CD4-positive, alpha-beta T cell (primary cell): ENCODE measurements around the gene SERPINC1. TPM values are rescaled to one million over a fixed set of nuclear protein-coding genes. Genes with fewer than 3 reads are reported as not detected.
"Not testable (repeated sequence)": the region's sequence is repeated elsewhere in the genome, so short reads cannot be mapped to it uniquely, and the experiment has no call there.

Experiments used
- ATAC-seq: fragments of 200-7000 bp; cut with Tn5 transposase; one replicate; pipeline ENCODE4 v1.10.0; 2022; ENCODE audit warnings: mild to moderate bottlenecking; ENCODE audit not compliant: poor library complexity
- CTCF ChIA-PET: fragments of 350-600 bp; sonication (Branson Sonifier 250); formaldehyde crosslinking; loops from one replicate; lab custom pipeline; 2021; ENCODE audit warnings: antibody characterized with exemption, inconsistent platforms; lab: Charles Lee
- POLR2A ChIA-PET: fragments of 350-600 bp; sonication (Branson Sonifier 250); formaldehyde crosslinking; loops from one replicate; lab custom pipeline; 2021; ENCODE audit warnings: antibody characterized with exemption, inconsistent platforms; lab: Charles Lee
- DNase-seq, 14 experiments: peaks; one replicate each; pipeline ENCODE4 v3.0.0-alpha.2; 2013 to 2020; ENCODE audit warnings: mixed read lengths in 2 of 14
- H3K27ac ChIP-seq, 2 donors: one replicate each; pipeline versions ENCODE4 v1.5.1 to v1.7.0; 2013; ENCODE audit warnings: low read length in 2 of 2, low read depth in 1 of 2, mild to moderate bottlenecking in 1 of 2
- H3K27me3 ChIP-seq, 2 experiments: 1 replicate in 1 of 2; 2 replicates in 1 of 2; pipeline versions ENCODE4 v1.6.1 to v1.7.0; 2013; ENCODE audit warnings: low read length in 2 of 2, control low read depth in 1 of 2, mild to moderate bottlenecking in 1 of 2, moderate library complexity in 1 of 2; ENCODE audit not compliant: insufficient read depth in 2 of 2, control insufficient read depth in 1 of 2
- H3K36me3 ChIP-seq: one replicate; pipeline ENCODE4 v1.6.1; 2013; ENCODE audit warnings: low read length, control low read depth; ENCODE audit not compliant: insufficient read depth
- H3K4me1 ChIP-seq: one replicate; pipeline ENCODE4 v1.6.1; 2013; ENCODE audit warnings: low read length, control low read depth; ENCODE audit not compliant: insufficient read depth
- H3K4me3 ChIP-seq: one replicate; pipeline ENCODE4 v1.5.1; 2013; ENCODE audit warnings: mild to moderate bottlenecking, low read length, moderate library complexity
- H3K9me3 ChIP-seq, 2 experiments: 1 replicate in 1 of 2; 2 replicates in 1 of 2; pipeline versions ENCODE4 v1.6.1 to v1.7.0; 2013; ENCODE audit warnings: low read length in 2 of 2, mild to moderate bottlenecking in 2 of 2, control low read depth in 1 of 2, moderate library complexity in 1 of 2; ENCODE audit not compliant: control insufficient read depth in 1 of 2, insufficient read depth in 1 of 2
- H3K27ac Mint-ChIP-seq: one replicate; pipeline ENCODE4 v1.8.0; 2020; ENCODE audit warnings: mixed read lengths
- H3K27me3 Mint-ChIP-seq: one replicate; pipeline ENCODE4 v1.8.0; 2021; ENCODE audit warnings: mixed read lengths
- H3K36me3 Mint-ChIP-seq: one replicate; pipeline ENCODE4 v1.8.0; 2021; ENCODE audit warnings: low read depth, mixed read lengths
- H3K4me1 Mint-ChIP-seq: one replicate; pipeline ENCODE4 v1.8.0; 2021; ENCODE audit warnings: low read depth, mixed read lengths
- H3K4me3 Mint-ChIP-seq: one replicate; pipeline ENCODE4 v1.8.0; 2020; ENCODE audit warnings: mild to moderate bottlenecking, mixed read lengths
- H3K9me3 Mint-ChIP-seq: one replicate; pipeline ENCODE4 v1.8.0; 2020; ENCODE audit warnings: mixed read lengths
- intact Hi-C, 2 experiments: fragments of 100-400 bp; cut with DNase I in 1 of 2; cut with micrococcal nuclease in 1 of 2; formaldehyde crosslinking; loops; one replicate each; pipeline versions ENCODE4 v1.15.1 to v1.9.0; 2023 to 2025; cut with DNase I, micrococcal nuclease
- total RNA-seq, 174 experiments: library from RNA in 2 of 174; stranded (reverse) in 2 of 174; gene quantifications; one replicate each; pipeline ENCODE4 v1.2.3 and lab custom pipeline; 2021 to 2026
- TF ChIP-seq, protein P1 (sequence below): fragments of 200-600 bp; IDR thresholded peaks from one replicate; pipeline ENCODE4 v1.8.0; 2022; ENCODE audit warnings: antibody characterized with exemption, mild to moderate bottlenecking

SERPINC1 gene
- total RNA-seq, 2 experiments from 2014 or later = not detected

DNA sequence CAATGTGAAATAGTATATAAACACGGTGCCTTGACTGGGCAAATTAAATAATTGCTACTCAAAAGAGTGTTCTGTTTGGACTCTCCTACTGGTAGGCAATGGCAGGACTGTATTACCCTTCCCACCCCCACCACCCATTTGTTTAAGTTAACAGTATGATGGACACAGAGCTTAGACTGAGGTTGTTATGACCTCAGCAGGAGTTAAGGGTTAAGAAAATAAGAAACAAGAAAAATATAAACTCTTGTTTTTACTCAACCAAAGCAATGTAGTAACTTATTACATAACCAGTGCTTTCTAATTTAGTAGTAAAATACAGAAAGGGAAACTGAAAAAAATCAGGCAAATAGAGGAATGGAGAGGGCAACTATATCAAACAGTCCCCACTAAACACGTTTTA lies 19.9 kb upstream of the SERPINC1 start:
- H3K4me1 ChIP-seq = no peaks in the 10 kb centered on the region
- intact Hi-C loops = no loop called here
- no peak overlapping the region for H3K4me3 ChIP-seq
- Mint-ChIP-seq H3K9me3 (no peaks in the 10 kb centered on the region), H3K36me3 (peaks cover 85% of the 10 kb centered on the region), H3K27me3 (no peaks in the 10 kb centered on the region), H3K4me3 (no peak overlapping the region), H3K4me1 (no peaks in the 10 kb centered on the region), H3K27ac (no peak overlapping the region)
- no peaks in the 10 kb centered on the region for H3K9me3 ChIP-seq
- TF ChIP-seq, protein P1, sequence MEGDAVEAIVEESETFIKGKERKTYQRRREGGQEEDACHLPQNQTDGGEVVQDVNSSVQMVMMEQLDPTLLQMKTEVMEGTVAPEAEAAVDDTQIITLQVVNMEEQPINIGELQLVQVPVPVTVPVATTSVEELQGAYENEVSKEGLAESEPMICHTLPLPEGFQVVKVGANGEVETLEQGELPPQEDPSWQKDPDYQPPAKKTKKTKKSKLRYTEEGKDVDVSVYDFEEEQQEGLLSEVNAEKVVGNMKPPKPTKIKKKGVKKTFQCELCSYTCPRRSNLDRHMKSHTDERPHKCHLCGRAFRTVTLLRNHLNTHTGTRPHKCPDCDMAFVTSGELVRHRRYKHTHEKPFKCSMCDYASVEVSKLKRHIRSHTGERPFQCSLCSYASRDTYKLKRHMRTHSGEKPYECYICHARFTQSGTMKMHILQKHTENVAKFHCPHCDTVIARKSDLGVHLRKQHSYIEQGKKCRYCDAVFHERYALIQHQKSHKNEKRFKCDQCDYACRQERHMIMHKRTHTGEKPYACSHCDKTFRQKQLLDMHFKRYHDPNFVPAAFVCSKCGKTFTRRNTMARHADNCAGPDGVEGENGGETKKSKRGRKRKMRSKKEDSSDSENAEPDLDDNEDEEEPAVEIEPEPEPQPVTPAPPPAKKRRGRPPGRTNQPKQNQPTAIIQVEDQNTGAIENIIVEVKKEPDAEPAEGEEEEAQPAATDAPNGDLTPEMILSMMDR = no peak
- H3K36me3 ChIP-seq = peaks cover 62% of the 10 kb centered on the region
- no peak for DNase-seq
- no peak for ATAC-seq
- ChIA-PET POLR2A (no interaction called here), CTCF (no interaction called here)
- H3K27ac ChIP-seq = no peak overlapping the region
- no peaks in the 10 kb centered on the region for H3K27me3 ChIP-seq

DNA sequence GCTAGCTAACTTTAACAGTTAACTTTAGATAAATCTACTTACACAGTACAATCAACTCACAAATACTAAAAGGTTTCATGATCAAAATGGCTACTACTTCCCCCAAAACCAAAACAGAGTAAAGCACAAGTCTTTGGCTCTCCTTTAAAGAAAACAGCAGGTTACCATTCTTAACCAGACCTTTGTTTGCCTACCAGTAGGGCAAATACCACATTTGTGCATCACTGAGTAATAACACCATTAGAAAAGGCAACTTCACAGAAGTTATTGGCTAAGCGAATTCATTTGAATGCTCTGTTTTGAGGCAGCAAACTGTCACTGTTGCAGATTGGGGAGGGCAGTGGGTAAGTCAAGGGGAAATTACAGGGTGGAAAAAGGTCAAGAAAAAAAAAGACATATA lies 17.3 kb upstream of the SERPINC1 start:
- H3K4me3 ChIP-seq = no peak overlapping the region
- Mint-ChIP-seq H3K9me3 (no peaks in the 10 kb centered on the region), H3K27ac (peak overlapping the region; percentile 27), H3K4me1 (no peaks in the 10 kb centered on the region), H3K27me3 (no peaks in the 10 kb centered on the region), H3K4me3 (no peak overlapping the region), H3K36me3 (peaks cover 70% of the 10 kb centered on the region)
- DNase-seq (no peak), ATAC-seq (no peak)
- intact Hi-C loops = no loop called here
- H3K27ac ChIP-seq = no peak overlapping the region
- peaks cover 44% of the 10 kb centered on the region for H3K36me3 ChIP-seq
- H3K27me3 ChIP-seq = no peaks in the 10 kb centered on the region
- no peaks in the 10 kb centered on the region for H3K9me3 ChIP-seq
- POLR2A ChIA-PET = no interaction called here
- TF ChIP-seq, protein P1 = no peak
- H3K4me1 ChIP-seq = no peaks in the 10 kb centered on the region
- CTCF ChIA-PET = interaction anchor here (1.3 kb wide), 1 partner anchor 505 kb away, joined by 4 read pairs; no protein-coding TSS in a partner anchor

DNA sequence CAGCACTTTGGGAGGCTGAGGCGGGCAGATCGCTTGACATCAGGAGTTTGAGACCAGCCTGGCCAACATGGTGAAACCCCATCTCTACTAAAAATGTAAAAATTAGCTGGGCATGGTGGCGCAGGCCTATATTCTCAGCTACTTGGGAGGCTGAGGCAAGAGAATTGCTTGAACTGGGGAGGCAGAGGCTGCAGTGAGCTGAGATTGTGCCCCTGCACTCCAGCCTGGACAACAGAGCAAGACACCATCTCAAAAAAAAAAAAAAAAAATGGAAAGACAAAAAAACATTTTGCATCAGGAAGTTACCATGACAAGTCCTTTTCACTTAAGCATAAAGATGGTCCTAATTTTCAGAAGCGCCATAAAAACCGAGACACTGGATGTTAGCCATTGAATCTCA lies 13.4 kb upstream of the SERPINC1 start:
- H3K27ac ChIP-seq, intact Hi-C loops, ATAC-seq, H3K4me1 Mint-ChIP-seq, H3K4me1 ChIP-seq, H3K9me3 ChIP-seq, POLR2A ChIA-PET, H3K4me3 ChIP-seq, H3K27me3 Mint-ChIP-seq, H3K4me3 Mint-ChIP-seq, DNase-seq, H3K9me3 Mint-ChIP-seq, CTCF ChIA-PET, H3K27me3 ChIP-seq, H3K27ac Mint-ChIP-seq: not testable (repeated sequence)
- H3K36me3 Mint-ChIP-seq = peaks cover 35% of the 10 kb centered on the region
- H3K36me3 ChIP-seq = peaks cover 13% of the 10 kb centered on the region
